H1 (cell line): Measurements from ENCODE around the gene CRYGS. TPM values are rescaled to one million over a fixed set of nuclear protein-coding genes. Genes with fewer than 3 reads are reported as not detected.

Experiments used
- CTBP2 ChIP-seq: IDR thresholded peaks from 2 replicates; pipeline ENCODE4 v1.7.0; 2011; ENCODE audit warnings: borderline replicate concordance, mild to moderate bottlenecking, moderate library complexity, mixed read lengths, low read length; ENCODE audit not compliant: insufficient read depth, insufficient read length
- NRF1 ChIP-seq: IDR thresholded peaks from 2 replicates; pipeline ENCODE4 v1.6.1; 2011; ENCODE audit warnings: mild to moderate bottlenecking, low read depth, low read length, improper control_type of control experiment
- RNF2 ChIP-seq: fragments of 200-900, 300-1000 bp; sonication (generic); IDR thresholded peaks from 2 replicates; pipeline ENCODE4 v1.7.1; 2016; ENCODE audit warnings: borderline replicate concordance, low read depth, mild to moderate bottlenecking, antibody characterized with exemption, low read length; ENCODE audit not compliant: poor library complexity, severe bottlenecking; ENCODE audit errors: missing control alignments
- polyA plus RNA-seq, 7 experiments: library from polyadenylated mRNA; depleted of rRNA in 3 of 7; stranded (reverse) in 5 of 7; unstranded in 2 of 7; fragments of >200 nt in 5 of 7; fragments of 200-250 nt in 2 of 7; gene quantifications; 1 replicate in 5 of 7; 2 replicates in 1 of 7; 4 replicates in 1 of 7; pipeline versions ENCODE4 v1.2.1 to v1.2.3, GENCODE V29; 2011 to 2013; ENCODE audit warnings: missing spikeins in 2 of 7, mixed read lengths in 2 of 7
- total RNA-seq: library from RNA; stranded (reverse); fragmentation: NEBNext Ultra II Directional; extraction: Animal tissue kit (Norgen Biotek cat#: 25700); gene quantifications from 2 replicates; pipeline ENCODE4 v1.2.1, GENCODE V29; 2021
- TF ChIP-seq, protein P1 (sequence below): fragments of 300-600 bp; sonication (generic); IDR thresholded peaks from 2 replicates; pipeline ENCODE4 v1.7.1; 2012; ENCODE audit warnings: low read length, moderate library complexity, mild to moderate bottlenecking, inconsistent platforms; ENCODE audit not compliant: insufficient replicate concordance

CRYGS gene
- total and polyA plus RNA-seq, 2 of the 8 experiments (the other 6 are each of a cell fraction or from before 2014, with no cell fraction given): 1.5 to 1.8 TPM

DNA sequence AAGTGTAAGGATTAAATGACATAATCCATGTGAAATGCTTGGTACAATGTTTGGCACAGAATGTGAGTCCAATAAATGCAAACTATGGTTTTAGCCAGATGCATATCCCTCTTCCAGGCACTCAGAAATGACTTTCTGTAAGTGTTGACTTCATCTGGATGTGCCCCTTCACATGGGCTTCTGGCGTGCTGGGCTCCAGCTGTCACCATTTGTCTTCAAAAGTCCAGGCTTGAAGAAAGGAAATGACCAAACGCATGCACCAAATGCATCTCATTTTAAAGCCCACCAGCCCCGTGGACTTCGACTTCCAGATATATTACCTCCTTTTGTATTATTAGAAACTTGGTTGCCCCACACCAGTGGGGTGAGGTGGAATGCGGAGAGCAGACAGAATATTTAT is 23.7 kb downstream of the CRYGS start (continued):
- TF ChIP-seq, protein P1, sequence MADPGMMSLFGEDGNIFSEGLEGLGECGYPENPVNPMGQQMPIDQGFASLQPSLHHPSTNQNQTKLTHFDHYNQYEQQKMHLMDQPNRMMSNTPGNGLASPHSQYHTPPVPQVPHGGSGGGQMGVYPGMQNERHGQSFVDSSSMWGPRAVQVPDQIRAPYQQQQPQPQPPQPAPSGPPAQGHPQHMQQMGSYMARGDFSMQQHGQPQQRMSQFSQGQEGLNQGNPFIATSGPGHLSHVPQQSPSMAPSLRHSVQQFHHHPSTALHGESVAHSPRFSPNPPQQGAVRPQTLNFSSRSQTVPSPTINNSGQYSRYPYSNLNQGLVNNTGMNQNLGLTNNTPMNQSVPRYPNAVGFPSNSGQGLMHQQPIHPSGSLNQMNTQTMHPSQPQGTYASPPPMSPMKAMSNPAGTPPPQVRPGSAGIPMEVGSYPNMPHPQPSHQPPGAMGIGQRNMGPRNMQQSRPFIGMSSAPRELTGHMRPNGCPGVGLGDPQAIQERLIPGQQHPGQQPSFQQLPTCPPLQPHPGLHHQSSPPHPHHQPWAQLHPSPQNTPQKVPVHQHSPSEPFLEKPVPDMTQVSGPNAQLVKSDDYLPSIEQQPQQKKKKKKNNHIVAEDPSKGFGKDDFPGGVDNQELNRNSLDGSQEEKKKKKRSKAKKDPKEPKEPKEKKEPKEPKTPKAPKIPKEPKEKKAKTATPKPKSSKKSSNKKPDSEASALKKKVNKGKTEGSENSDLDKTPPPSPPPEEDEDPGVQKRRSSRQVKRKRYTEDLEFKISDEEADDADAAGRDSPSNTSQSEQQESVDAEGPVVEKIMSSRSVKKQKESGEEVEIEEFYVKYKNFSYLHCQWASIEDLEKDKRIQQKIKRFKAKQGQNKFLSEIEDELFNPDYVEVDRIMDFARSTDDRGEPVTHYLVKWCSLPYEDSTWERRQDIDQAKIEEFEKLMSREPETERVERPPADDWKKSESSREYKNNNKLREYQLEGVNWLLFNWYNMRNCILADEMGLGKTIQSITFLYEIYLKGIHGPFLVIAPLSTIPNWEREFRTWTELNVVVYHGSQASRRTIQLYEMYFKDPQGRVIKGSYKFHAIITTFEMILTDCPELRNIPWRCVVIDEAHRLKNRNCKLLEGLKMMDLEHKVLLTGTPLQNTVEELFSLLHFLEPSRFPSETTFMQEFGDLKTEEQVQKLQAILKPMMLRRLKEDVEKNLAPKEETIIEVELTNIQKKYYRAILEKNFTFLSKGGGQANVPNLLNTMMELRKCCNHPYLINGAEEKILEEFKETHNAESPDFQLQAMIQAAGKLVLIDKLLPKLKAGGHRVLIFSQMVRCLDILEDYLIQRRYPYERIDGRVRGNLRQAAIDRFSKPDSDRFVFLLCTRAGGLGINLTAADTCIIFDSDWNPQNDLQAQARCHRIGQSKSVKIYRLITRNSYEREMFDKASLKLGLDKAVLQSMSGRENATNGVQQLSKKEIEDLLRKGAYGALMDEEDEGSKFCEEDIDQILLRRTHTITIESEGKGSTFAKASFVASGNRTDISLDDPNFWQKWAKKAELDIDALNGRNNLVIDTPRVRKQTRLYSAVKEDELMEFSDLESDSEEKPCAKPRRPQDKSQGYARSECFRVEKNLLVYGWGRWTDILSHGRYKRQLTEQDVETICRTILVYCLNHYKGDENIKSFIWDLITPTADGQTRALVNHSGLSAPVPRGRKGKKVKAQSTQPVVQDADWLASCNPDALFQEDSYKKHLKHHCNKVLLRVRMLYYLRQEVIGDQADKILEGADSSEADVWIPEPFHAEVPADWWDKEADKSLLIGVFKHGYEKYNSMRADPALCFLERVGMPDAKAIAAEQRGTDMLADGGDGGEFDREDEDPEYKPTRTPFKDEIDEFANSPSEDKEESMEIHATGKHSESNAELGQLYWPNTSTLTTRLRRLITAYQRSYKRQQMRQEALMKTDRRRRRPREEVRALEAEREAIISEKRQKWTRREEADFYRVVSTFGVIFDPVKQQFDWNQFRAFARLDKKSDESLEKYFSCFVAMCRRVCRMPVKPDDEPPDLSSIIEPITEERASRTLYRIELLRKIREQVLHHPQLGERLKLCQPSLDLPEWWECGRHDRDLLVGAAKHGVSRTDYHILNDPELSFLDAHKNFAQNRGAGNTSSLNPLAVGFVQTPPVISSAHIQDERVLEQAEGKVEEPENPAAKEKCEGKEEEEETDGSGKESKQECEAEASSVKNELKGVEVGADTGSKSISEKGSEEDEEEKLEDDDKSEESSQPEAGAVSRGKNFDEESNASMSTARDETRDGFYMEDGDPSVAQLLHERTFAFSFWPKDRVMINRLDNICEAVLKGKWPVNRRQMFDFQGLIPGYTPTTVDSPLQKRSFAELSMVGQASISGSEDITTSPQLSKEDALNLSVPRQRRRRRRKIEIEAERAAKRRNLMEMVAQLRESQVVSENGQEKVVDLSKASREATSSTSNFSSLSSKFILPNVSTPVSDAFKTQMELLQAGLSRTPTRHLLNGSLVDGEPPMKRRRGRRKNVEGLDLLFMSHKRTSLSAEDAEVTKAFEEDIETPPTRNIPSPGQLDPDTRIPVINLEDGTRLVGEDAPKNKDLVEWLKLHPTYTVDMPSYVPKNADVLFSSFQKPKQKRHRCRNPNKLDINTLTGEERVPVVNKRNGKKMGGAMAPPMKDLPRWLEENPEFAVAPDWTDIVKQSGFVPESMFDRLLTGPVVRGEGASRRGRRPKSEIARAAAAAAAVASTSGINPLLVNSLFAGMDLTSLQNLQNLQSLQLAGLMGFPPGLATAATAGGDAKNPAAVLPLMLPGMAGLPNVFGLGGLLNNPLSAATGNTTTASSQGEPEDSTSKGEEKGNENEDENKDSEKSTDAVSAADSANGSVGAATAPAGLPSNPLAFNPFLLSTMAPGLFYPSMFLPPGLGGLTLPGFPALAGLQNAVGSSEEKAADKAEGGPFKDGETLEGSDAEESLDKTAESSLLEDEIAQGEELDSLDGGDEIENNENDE: no peak
- no peak for TF ChIP-seq CTBP2
- TF ChIP-seq RNF2: no peak
- TF ChIP-seq NRF1: no peak
